ENCODE measurements around the gene IGFL2.

DNA sequence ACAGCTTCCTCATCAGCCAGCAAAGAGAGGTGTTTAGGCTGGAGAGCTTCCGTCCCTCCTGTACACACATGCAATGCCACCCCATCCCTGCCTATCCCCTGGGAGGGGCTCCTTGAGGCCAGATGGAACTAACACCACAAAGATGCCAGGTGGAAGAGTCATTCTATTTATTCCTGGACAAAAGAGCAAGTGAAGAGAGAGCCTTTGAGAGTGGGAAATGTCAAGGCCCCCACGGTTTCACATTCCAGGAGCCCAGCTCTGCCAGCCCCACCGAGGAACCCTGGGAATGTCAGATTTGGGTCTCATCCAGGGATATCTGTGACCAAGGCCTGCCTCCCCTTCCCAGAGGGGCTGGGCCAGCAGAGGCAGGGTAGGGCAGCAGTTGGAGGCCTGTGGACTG is 50.7 kb downstream of the IGFL2 start:
- TF ChIP-seq GATA2 (IDR thresholded peaks at IDR 0.05; ENCODE audit: low read depth, low read length) (no peak), GATA3 (IDR thresholded peaks at IDR 0.05; ENCODE audit: low read depth, low read length) (no peak)

Data from SH-SY5Y (cell line).